ENCODE data around the gene MORC2.

The MORC2 gene

GRCh38 chr22:30949934-30950660 lies 18.5 kb downstream of the MORC2 start:
- DNase-seq (ENCODE audit: low read depth in 3 of 3): no peak

GRCh38 chr22:30948930-30949342 lies 19.6 kb downstream of the MORC2 start:
- DNase-seq (ENCODE audit: low read depth in 3 of 3): no peak

DNA sequence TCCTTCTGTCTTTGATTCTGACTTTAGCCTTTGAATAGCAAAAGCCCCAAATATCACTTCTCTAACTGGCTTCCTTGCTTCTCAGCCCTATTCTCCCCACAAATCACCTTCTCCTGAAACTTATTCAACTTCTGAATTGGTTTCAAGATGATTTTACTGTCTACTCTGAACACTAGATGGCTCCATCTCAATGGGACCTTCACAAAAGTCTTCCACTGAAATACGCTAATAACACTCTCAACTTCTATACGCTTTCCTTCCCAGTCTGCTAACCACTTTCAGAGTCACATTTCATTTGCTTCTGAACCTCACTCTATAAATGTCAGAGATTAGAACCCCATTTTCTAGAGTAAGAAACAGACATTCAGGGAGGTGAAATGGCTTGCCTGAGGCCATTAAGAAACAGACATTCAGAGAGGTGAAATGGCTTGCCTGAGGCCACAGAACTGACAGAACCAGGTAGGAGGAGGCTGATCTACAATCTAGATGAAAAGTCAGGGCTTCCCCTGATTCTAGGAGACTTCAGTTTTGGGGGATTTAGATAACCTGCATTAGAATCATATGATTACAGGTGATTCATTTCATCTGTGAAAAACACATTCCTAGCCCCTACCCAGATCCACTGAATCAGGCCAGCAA lies 20.6 kb downstream of the MORC2 start:
- no peak for DNase-seq (ENCODE audit: low read depth in 3 of 3)

GRCh38 chr22:30947173-30947815 lies 21.3 kb downstream of the MORC2 start:
- DNase-seq (ENCODE audit: low read depth in 3 of 3): no peak

GRCh38 chr22:30946354-30946753 lies 22.2 kb downstream of the MORC2 start:
- no peak for DNase-seq (ENCODE audit: low read depth in 3 of 3)

DNA sequence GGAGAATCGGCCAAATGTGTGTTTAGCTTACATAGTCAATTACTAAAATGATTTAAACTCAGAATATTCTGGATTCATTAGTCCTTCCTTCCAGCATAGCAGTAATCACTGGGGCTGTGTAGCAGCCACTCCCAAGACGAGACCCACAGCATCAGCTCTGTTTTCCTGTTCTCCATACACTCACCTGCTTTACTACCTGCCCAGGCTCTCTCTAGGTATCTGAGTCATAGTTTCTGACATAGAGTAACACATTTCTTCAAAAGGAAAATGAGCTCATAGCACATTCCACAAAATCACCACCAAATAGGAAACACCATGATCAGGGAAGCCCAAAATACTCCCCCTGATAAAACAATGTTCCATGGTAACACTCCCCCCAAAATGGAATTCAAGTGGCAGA lies 22.9 kb downstream of the MORC2 start:
- no peak for DNase-seq (ENCODE audit: low read depth in 3 of 3)

- DNase-seq (ENCODE audit: low read depth in 3 of 3): no peak
Measured at GRCh38 chr22:30944986-30945385, 23.6 kb downstream of the MORC2 start.

- DNase-seq (ENCODE audit: low read depth in 3 of 3): no peak
Measured at GRCh38 chr22:30943368-30943767, 25.2 kb downstream of the MORC2 start.

- DNase-seq (ENCODE audit: low read depth in 3 of 3): no peak
Measured at GRCh38 chr22:30941363-30941740, 27.2 kb downstream of the MORC2 start.

DNA sequence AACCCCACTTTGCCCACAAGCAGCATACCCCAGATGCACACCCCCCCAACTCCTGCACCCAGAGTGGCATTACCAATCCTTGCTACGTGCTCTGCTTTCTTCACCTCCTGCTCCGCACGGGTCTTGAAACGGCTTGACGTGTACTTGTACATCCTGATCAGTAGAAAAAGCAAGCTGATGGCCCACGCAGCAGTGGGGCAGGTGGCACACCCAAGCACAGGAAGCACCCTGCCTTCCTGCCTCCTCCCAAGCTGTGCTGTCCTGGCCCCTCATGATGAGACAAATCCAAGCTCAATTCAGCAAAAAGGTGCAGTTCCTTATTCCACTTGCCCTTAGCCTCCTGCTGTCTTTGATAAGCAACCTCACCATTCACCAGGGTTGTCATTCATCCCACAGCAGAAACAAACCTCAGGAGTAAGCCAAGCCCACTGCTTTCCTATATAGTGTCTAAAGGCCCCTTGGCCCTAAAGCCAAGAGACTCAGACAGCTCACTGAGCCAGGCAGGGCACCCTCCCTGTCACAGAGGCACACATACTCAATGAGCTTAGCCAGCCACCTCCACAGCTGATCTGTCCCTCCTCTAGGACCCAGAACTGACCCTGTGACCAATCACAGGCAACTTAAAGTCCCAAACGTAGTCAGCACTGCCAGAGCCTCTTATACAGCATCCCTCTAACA lies 27.8 kb downstream of the MORC2 start:
- DNase-seq (ENCODE audit: low read depth in 3 of 3): peak in 2 of 3 experiments; percentile 21 to 28

GRCh38 chr22:30934053-30934452 lies 34.5 kb downstream of the MORC2 start:
- DNase-seq (ENCODE audit: low read depth in 3 of 3): no peak

GRCh38 chr22:30933457-30933856 lies 35.1 kb downstream of the MORC2 start:
- DNase-seq (ENCODE audit: low read depth in 3 of 3): no peak

GRCh38 chr22:30932661-30933060 lies 35.9 kb downstream of the MORC2 start:
- no peak for DNase-seq (ENCODE audit: low read depth in 3 of 3)

- no peak for DNase-seq (ENCODE audit: low read depth in 3 of 3)
Measured at GRCh38 chr22:30931541-30932300, 36.9 kb downstream of the MORC2 start.

- no peak for DNase-seq (ENCODE audit: low read depth in 3 of 3)
Measured at GRCh38 chr22:30930228-30930627, 38.3 kb downstream of the MORC2 start.

DNA sequence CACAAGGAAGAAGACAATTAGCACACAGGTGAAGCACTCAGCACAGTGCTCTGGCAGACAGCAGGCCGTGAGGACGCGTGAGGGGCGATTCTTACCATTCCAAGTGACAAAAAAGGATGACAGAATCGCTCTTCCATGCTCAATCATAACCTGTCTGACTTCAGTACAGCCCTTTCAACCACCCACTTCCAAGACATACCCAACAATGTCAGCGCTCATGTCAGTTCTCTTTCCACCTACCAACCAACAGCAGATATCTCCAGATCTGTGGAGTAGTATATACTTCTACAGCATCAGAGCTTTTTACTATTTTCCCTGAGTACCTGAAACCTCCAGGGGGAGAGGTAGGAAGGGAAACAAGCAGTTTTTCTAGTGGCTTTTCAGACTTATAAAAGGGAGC lies 40.2 kb downstream of the MORC2 start:
- DNase-seq (ENCODE audit: low read depth in 3 of 3): no peak

- DNase-seq (ENCODE audit: low read depth in 3 of 3): no peak
Measured at GRCh38 chr22:30927806-30928205, 40.8 kb downstream of the MORC2 start.

DNA sequence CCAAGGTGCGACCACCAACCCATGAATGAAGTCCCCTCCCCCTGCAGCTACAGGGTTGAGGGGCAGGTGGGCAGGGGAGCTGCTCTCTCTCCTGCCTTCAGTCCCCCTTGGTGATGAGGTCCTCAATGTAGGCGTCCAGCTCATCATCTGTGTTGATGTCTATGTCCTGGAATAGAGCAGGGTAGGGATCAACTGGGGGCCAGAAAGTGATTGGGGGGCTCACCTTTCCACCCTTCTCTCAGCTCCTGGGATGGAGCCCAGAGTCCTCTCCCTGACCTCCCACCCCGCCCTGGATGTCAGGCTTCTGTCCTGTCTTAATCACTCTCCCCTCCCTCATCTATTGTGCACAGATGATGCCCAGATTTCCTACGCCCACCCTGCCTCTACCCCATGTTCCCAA lies 41.9 kb downstream of the MORC2 start:
- DNase-seq (ENCODE audit: low read depth in 3 of 3): no peak

DNA sequence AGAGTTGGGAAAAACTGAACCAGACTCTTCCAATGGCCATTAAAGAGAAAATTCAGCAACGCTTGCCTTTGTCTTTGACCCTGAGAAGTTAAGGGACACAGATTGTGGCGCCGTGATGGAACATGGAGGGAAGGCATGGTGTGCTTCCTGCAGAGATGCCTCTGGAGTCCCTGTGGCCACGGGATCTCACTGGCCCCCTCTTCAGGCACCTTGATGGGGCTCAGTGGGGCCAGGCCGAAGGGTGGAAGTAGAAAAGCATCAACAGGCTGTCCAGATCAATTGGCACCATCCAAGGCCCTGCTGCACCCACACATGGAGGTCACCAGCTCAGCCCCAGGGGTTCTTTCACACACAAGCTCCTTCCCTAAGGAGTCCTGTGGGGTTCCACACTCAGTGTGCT lies 42.9 kb downstream of the MORC2 start:
- DNase-seq (ENCODE audit: low read depth in 3 of 3): no peak

GRCh38 chr22:30923168-30923900 lies 45.2 kb downstream of the MORC2 start:
- no peak for DNase-seq (ENCODE audit: low read depth in 3 of 3)

- peak; percentile 61 to 75 (median 66) for DNase-seq (ENCODE audit: low read depth in 3 of 3)
Measured at GRCh38 chr22:30922151-30922611, 46.4 kb downstream of the MORC2 start.
